ENCODE data around the gene SLC12A1.

GRCh38 chr15:48176112-48176511, 30.0 kb upstream of the SLC12A1 start:
- TF ChIP-seq, protein P1, sequence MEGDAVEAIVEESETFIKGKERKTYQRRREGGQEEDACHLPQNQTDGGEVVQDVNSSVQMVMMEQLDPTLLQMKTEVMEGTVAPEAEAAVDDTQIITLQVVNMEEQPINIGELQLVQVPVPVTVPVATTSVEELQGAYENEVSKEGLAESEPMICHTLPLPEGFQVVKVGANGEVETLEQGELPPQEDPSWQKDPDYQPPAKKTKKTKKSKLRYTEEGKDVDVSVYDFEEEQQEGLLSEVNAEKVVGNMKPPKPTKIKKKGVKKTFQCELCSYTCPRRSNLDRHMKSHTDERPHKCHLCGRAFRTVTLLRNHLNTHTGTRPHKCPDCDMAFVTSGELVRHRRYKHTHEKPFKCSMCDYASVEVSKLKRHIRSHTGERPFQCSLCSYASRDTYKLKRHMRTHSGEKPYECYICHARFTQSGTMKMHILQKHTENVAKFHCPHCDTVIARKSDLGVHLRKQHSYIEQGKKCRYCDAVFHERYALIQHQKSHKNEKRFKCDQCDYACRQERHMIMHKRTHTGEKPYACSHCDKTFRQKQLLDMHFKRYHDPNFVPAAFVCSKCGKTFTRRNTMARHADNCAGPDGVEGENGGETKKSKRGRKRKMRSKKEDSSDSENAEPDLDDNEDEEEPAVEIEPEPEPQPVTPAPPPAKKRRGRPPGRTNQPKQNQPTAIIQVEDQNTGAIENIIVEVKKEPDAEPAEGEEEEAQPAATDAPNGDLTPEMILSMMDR (IDR thresholded peaks at IDR 0.05; ENCODE audit: borderline replicate concordance, extremely low read depth, low read length, poor library complexity, severe bottlenecking), result no peak
- TF ChIP-seq EZH2 (IDR thresholded peaks at IDR 0.05; ENCODE audit: borderline replicate concordance, low read depth, low read length, severe bottlenecking), result no peak
